Omental fat pad (tissue), 4 donors: Measurements from ENCODE around the gene NLGN1. TPM values are rescaled to one million over a fixed set of nuclear protein-coding genes. Genes with fewer than 3 reads are reported as not detected.

ENCODE experiments used
- ATAC-seq: fragments of 150-250 bp; one replicate; pipeline ENCODE4 v1.9.1; 2016; ENCODE audit warnings: mild to moderate bottlenecking, moderate library complexity; ENCODE audit not compliant: low FRiP score
- DNase-seq: peaks from one replicate; pipeline ENCODE4 v3.0.0-alpha.2; 2019; ENCODE audit warnings: low spot score
- total RNA-seq, 4 donors: library from RNA; depleted of rRNA; stranded (reverse); fragments of >200 nt; gene quantifications; one replicate each; pipeline ENCODE4 v1.1.0, GENCODE V29; 2016
- TF ChIP-seq, protein P1 (sequence below), 3 donors: fragments of 450-650 bp; IDR thresholded peaks; one replicate each; pipeline ENCODE4 v1.5.1; 2016 to 2017; ENCODE audit warnings: antibody characterized with exemption in 3 of 3, mild to moderate bottlenecking in 3 of 3, moderate library complexity in 2 of 3

NLGN1 gene
- total RNA-seq, 4 donors from 2014 or later: 5.3 to 17.4 (median 12.5) TPM

DNA sequence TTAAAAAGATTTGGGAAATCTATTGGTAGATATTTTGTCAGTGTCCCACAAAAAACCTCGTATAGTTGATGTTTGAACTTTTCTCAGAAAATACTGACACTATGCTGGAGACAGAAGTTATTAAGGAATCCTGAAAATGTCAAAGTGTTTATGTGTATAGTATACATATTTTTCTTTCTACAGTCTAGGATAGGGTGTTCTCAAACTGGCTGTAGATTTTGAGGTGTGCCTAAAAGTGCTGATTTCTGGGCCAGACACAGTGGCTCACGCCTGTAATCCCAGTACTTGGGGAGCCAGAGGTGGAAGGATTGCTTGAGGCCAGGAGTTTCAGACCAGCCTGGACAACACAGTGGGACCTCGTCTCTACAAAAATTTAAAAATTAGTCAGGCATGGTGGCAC, 322.0 kb downstream of the NLGN1 start:
- TF ChIP-seq, protein P1, sequence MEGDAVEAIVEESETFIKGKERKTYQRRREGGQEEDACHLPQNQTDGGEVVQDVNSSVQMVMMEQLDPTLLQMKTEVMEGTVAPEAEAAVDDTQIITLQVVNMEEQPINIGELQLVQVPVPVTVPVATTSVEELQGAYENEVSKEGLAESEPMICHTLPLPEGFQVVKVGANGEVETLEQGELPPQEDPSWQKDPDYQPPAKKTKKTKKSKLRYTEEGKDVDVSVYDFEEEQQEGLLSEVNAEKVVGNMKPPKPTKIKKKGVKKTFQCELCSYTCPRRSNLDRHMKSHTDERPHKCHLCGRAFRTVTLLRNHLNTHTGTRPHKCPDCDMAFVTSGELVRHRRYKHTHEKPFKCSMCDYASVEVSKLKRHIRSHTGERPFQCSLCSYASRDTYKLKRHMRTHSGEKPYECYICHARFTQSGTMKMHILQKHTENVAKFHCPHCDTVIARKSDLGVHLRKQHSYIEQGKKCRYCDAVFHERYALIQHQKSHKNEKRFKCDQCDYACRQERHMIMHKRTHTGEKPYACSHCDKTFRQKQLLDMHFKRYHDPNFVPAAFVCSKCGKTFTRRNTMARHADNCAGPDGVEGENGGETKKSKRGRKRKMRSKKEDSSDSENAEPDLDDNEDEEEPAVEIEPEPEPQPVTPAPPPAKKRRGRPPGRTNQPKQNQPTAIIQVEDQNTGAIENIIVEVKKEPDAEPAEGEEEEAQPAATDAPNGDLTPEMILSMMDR (IDR thresholded peaks at IDR 0.05): no peak
- no peak for DNase-seq
- ATAC-seq: no peak

DNA sequence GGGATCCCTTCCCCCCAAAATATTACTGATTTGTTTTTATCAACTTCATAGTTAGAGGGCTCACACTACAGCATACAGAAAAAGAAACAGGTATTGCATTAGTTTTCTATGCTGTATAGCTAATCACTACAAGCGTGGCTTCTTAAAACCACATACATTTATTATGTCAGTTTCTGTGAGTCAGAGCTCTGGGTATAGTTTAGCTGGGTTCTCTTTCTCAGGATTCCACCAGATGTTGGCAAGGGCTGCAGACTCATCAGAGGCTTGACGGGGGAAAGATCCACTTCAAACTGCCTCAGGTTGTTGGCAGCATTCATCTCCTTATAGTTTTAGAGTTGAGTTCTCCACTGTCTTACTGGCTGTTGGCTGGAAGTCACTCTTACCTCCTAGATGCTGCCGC, 328.0 kb downstream of the NLGN1 start:
- DNase-seq: no peak
- TF ChIP-seq, protein P1 (IDR thresholded peaks at IDR 0.05): no peak
- ATAC-seq: no peak

DNA sequence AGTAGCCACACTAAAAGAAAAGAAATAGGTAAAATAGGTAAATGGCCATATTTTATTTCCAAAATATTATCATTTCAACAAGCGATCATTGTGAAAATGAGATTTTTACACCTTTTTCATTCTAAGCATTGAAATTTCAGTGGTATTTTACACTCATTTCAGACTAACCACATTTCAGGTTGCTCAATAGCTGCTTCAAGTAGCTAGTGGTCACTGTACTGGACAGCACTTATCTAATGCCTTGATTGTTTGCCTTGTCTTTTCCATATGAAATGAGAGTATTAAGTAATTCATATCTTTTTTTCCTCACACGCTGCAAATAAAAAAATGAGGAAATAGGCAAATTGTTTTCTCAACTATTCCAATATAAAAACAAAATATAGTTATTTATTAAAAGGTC, 332.8 kb downstream of the NLGN1 start:
- TF ChIP-seq, protein P1 (IDR thresholded peaks at IDR 0.05): no peak

DNA sequence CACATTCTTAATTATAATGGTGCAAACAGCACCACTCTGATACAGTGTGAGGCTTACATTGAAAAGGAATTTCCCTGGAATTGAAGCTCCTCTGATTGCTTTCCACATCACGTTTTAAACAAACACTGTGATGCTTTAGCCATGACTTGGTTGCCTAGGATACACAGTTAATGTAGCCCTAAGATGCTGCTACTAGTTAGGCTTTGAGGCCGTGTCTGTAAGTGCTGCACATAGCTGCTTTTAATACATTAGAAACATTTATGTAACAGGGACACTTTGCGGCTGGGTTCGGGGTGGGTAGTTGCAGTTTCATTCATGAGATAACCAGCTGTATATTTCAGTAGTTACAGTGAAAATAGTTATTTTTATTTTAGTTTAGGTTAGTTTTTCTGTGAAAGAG, 334.7 kb downstream of the NLGN1 start:
- DNase-seq: no peak
- TF ChIP-seq, protein P1 (IDR thresholded peaks at IDR 0.05): no peak
- no peak for ATAC-seq

More for the DNA sequence above, 332.8 kb downstream of the NLGN1 start:
- no peak for ATAC-seq
- DNase-seq: no peak

DNA sequence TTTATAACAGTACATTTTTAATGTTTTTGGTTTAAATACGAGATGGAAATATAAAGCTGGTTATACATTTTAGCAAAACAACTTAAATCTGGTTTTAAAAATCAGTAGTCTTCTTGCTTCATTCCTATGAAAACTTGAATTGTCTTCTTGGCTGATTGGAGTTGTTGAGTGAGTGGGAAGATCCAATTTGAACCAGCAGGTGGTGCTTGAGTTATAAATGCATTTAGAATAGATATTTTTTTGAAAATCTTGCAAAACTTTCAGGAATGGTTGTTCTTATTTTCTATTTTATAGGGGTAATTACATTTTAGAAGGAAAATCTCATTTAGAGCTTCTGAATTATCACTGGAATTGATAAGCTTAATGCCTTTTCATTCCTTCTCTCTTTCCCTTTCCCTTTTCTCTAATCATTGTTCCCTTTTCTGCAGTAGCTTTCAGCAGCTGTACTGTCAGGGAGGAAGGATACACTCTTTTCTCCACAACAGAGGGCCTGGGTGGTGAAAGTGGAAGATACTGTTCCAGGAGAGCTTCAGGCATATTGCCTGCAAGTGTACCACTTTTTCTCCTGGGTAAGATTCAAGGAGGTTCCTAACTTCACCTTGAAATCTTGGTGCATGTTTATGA, 335.6 kb downstream of the NLGN1 start:
- ATAC-seq: no peak
- DNase-seq: no peak
- TF ChIP-seq, protein P1 (IDR thresholded peaks at IDR 0.05): no peak

DNA sequence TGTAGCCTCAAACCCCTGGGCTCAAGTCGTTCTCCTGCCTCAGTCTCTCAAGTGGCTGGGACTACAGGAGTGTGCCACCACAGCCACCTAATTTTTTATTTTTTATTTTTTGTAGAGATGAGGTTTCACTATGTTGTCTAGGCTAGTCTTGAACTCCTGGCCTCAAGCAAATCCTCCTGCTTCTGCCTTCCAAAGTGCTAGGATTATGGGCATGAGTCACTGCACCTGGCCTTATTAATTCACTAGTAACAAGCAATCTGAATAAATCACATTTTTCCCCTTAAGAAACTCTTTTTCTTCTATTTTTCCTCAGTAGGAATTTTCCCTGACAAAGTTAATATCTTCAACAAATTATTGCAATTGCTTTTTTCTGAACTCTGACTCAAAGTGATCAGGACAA, 336.9 kb downstream of the NLGN1 start:
- ATAC-seq (no peak), DNase-seq (no peak)
- TF ChIP-seq, protein P1 (IDR thresholded peaks at IDR 0.05): no peak

DNA sequence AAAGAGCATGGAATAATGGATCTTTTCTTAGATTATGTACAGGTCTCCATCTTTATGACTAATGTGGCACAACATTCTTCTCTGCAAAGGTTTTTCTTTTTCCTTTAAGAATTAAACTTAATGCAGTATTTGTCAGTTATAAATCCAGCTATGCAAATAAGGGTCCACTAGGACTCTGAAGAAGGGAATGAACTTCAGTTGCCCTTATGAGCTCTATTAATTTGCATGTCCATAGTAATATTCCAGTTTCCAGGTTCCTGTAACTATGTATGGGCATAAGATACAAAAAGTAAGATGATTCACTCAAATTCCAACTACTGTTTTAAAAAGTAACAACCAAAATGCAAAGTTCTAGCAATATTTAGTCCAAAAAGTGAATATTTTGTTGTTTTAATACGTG, 337.4 kb downstream of the NLGN1 start:
- TF ChIP-seq, protein P1 (IDR thresholded peaks at IDR 0.05): no peak
- DNase-seq: no peak
- no peak for ATAC-seq
